NCI-H146 (cell line): ENCODE results near the gene DPEP1.
A peak's percentile ranks its signal among the peaks of the same experiment; 100 is the strongest.
"Not testable (repeated sequence)": the region's sequence is repeated elsewhere in the genome, so short reads cannot be mapped to it uniquely, and the experiment has no call there.

Experiments
- DNase-seq: peaks from one replicate; lab custom pipeline; 2025; lab: John Stamatoyannopoulos, UW

The DPEP1 gene

DNA sequence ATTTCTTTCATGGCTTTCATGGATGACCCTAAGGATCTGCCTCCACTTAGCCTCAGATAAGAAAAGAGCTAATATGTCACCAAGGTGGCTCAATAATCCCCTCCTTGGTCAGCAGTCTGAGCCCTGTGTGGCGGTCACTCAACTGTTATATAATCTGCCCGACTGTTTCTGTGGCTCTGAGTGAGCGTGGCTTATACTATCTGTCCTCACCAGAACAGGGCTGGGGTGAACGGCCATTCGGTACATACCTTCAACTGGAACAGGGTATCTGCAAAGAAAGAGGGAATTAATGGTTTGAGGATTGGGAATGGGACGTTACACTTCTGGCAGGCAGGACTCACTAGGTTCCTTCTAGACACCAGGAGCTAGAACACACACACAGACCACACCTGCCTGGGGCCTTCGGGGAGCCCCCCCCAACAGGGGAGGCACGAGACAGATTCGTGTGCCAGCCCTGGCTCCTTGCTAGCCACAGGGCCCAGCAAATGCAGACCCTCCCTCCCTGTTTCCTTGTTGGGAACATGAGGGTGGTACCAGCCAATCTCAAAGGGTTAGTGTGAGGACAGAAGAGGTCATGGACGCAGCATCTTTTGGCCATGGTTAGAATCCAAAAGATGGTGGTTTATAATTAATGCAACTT is 40.3 kb downstream of the DPEP1 start:
- no peak for DNase-seq

DNA sequence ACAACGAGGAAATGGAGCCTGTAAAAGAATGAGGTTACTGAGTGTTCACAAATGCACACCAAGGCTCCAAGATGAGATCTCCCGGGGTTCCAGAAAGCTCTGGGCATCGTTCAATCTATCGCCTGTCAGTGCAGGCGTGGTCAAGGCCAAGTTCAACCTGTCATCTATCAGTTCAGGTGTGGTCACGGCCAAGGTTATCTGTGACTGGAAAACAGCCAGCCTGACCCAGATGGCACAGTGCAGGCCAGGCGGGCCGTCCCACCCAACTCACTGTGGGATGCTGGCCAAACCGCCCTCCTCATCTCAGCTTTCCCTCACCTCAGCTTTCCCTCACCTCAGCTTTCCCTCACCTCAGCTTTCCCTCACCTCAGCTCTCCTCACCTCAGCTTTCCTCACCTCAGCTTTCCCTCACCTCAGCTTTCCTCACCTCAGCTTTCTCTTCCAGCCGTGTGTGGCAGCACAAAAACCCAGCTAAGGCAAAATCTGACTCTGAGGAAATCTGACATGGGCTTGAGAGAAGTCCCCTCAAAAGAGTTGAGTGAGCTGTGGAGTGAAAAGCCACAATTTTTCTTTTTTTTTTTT is 41.7 kb downstream of the DPEP1 start:
- DNase-seq, result no peak

GRCh38 chr16:89656435-89657121 is 43.1 kb downstream of the DPEP1 start:
- no peak for DNase-seq

DNA sequence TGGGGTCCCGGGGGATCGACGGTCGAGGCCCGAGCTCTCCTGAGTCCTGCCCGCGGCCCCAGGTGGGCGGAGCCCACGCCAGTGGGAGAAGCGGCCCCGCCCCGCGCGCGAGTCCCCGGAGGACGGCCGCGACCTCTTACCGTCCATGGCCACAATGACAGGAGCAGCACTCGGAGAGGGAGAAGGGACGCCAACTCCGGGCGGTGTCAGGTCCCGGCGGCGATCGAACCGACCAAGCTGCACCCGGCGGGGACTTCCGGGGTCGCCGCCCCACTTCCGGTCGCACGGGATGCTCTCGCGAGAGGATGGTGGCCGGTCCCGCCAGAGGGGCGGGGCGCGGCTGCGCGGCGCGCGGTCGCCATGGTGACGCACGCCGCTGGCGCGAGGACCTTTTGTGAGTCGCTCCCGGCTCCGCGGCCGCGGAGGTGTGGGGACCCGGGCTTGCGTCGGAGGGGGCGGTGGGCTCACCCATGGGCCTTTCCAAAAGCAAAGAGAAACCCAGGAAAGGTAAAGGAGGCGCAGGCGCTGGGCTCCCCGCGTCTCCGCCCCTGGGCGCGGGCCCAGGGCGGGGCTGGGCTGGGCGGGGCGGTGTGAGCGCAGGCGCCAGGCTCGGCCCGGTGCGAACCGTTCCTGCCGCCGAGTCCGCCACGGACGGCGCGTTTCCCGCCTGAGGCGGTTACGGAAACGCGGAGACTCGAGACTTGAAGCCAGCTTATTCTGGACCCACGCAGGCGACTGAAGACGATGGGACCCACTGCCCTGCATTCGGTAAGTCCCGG is 44.2 kb downstream of the DPEP1 start, which contains the start of the genes CHMP1A and SPATA33:
TSS of gene CHMP1A (minus strand) at position 267 of the 779 bp plus-strand sequence. CDS start at position 147, 120 bp downstream.
TSS of gene SPATA33 (plus strand) at position 395 of the 779 bp plus-strand sequence. CDS start at position 471, 76 bp downstream.
- DNase-seq, result peak; percentile 76

DNA sequence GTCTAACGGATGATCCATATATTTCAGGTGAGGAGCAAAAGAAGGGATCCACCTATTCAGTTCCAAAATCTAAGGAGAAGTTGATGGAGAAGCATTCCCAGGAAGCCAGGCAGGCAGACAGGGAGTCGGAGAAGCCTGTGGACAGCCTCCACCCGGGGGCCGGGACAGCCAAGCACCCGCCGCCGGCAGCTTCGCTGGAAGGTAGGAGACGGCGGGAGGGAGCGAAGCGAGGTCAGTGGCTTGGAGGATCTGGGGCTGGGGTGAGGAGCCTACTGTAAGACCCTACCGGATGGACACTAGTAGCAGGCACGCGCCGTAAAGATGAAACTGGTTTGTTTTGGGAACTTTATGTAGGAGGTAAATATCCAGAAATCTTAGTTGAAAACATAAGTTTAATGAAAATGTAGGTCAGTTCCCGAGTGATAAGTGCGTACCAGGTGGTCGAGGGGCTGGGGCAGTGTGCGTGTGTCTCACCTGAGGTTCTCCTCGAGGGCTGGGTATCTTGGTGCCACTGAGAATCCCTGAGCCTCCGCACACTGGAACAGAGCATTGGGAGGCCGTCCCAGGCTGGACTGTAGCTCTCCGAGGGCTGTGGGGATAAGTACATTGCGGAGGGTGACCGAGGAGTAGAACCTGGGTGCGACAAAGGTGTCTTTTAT is 44.9 kb downstream of the DPEP1 start:
- peak; percentile 50 for DNase-seq

- DNase-seq, result no peak
These were observed 46.7 kb downstream of the DPEP1 start for GRCh38 chr16:89660146-89660545.

DNA sequence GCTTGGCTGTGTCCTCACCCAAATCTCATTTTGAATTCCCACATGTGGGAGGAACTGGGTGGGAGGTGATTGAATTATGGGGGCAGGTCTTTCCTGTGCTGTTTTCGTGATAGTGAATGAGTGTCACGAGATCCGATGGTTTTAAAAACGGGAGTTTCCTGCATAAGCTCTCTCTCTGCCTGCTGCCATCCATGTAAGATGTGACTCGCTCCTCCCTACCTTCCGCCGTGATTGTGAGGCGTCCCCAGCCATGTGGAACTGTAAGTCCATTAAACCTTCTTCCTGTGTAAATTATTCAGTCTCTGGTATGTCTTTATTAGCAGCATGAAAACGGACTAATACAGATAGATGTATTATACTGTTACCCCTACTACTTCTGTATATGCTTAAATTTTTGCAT is 47.8 kb downstream of the DPEP1 start:
- no peak for DNase-seq

- DNase-seq, result not testable (repeated sequence)
These were observed 50.8 kb downstream of the DPEP1 start for GRCh38 chr16:89664238-89664637.

- DNase-seq, result not testable (repeated sequence)
These were observed 53.6 kb downstream of the DPEP1 start for GRCh38 chr16:89667000-89667399.

DNA sequence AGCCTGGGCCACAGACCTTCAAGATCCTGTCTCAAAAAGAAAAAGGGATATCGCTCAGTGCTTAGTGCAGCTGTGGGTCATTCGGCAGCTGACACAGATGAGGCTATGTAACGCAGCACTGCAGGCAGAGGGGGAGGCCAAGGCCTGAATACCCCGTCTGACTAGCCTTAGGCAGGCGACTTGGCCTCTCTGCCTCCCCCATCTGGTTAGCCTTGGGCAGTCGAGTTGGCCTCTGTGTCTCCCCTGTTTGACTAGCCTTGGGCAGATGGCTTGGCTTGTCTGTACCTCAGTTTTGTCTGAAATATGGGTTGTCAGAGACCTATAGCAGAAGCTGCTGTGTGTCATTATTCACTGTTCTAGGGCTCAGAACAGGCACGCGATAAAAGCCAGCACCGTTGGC is 54.2 kb downstream of the DPEP1 start:
- DNase-seq, result no peak

DNA sequence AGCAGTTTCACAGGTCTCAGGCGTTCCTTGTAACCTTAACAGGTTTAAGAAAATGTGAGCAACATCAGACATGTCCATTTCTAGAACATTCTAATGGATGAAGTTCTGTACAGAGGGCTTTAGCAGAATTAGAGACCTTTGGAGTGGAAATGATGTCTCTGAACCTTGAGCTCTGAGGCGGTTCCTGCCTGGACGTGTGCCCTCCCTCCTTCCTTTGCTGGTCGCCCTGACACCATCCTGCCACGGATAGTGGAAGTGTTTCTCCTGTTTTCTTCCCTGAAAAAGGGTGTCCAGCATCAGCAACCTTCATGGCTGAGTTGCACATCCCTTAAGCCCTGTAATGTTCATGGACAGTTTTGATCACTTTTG is 55.3 kb downstream of the DPEP1 start:
- DNase-seq, result no peak

- DNase-seq, result no peak
These were observed 56.3 kb downstream of the DPEP1 start for GRCh38 chr16:89669755-89670154.

DNA sequence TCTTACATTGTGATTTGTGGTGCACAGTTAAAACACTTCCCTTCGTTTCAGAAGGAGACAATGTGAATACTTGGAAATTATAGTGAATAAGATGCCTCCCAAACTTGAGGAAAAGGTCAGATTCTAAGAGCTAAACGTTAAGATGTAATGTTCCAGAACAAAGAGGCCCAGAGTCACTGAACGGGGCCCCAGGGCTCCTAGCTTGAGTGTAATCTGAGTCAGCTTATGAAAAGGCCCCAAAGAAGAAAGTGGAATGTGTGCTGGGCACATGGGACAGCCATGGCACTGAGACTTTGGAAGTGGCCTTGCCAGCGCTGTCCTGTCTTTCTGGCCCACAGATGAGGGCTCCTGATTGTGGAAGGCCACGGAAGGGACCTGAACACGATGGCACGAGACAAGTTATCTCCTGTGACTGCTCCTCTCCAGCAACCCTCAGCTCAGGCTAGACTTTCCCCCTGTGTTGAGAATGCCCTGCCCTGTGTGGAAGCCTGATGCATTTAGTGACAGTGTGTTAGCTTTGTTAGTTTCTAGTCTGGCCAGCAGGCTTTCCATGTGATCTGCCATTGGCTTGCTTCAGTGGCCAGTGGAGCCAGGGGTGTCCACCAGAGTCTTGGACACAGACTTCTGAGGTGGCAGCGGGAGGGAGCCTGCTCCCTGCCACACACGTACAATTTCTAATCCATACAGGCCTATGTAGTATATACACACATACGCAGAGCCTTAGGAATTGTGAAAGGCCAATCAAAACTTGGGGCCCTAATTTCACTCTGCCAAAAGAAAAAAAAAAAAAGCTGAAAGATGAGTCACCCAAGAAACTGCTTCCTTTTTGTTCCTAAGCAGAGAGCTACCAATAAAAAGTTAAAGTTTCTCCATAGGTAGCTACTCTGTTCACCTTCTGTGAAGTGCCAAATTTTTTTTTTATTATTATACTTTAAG is 57.3 kb downstream of the DPEP1 start:
- DNase-seq, result no peak

DNA sequence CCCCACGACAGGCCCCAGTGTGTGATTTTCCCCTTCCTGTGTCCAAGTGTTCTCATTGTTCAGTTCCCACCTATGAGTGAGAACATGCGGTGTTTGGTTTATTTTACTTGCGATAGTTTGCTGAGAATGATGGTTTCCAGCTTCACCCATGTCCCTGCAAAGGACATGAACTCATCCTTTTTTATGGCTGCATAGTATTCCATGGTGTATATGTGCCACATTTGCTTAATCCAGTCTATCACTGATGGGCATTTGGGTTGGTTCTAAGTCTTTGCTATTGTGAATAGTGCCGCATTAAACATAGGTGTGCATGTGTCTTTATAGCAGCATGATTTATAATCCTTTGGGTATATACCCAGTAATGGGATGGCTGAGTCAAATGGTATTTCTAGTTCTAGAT is 58.1 kb downstream of the DPEP1 start:
- not testable (repeated sequence) for DNase-seq

GRCh38 chr16:89672177-89672941 is 58.9 kb downstream of the DPEP1 start:
- no peak for DNase-seq

DNA sequence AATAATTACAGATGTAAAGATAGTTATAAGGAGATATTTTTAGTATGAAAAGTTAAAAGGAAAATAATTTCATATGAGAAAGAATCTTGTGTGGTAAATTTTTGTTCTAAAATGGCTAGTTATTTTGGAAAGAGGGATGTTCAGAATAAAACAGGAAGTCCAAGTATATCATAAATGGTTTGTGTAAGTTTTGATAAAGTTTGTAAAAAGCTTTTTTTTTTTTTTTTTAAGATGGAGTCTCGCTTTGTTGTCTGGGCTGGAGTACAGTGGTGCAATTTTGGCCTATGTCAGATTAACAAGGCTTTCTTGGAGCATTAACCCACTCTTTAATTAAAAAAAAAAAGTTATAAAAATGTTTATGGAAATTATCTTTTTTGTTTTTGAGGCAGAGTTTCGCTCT is 64.8 kb downstream of the DPEP1 start:
- DNase-seq, result no peak

DNA sequence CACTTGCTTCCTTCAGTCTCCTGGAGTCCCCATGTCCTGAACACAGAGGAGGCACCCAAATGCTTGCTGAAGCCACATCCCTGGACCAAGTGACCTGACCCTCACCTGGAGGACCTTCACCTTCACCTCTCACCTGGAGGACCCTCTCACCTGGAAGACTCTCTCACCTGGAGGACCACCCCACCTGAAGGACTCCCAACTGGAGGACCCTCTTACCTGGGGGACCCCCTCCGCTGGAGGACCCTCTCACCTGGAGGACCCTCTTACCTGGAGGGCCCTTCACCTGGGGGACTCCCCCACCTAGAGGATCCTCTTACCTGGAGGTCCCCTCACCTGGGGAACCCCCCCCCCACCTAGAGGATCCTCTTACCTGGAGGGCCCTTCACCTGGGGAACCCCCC is 72.5 kb downstream of the DPEP1 start:
- DNase-seq, result no peak

DNA sequence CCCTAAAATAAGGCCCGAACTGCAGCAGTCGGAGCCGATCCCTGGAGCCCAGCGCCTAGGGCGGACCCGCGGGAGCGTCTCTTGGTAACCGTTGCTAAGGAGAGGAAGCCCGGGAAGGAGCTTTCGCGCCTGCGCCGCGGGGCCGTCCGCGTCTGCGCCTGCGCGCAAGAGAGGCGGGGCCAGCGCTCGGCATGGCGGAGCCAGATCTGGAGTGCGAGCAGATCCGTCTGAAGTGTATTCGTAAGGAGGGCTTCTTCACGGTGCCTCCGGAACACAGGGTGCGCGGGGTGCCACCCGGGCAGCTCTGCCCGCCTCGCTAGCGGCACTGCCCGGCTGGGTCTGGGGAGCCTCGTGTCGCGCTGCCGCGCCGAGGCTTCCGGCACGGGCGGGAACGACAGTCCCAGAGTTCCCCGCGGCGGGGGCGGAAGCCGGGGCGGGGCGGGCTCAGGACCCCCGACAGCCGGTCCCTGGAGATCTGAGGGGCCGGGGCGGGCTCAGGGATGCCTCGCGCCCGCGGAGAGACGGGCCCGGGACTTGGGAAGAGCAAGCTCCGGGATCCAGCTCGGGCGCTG is 73.2 kb downstream of the DPEP1 start, which contains the start of gene CDK10:
TSS of gene CDK10 (plus strand) at position 170 of the 572 bp plus-strand sequence. CDS start at position 192, 22 bp downstream.
- DNase-seq, result peak; percentile 81
